GM19455 (cell line): Measurements from ENCODE around the gene TIGD6.

Experiments used
- ATAC-seq: cut with Tn5 transposase; IDR thresholded peaks from one replicate; pipeline ENCODE4 v1.9.1; 2021; ENCODE audit not compliant: unreplicated experiment

TIGD6 gene

DNA sequence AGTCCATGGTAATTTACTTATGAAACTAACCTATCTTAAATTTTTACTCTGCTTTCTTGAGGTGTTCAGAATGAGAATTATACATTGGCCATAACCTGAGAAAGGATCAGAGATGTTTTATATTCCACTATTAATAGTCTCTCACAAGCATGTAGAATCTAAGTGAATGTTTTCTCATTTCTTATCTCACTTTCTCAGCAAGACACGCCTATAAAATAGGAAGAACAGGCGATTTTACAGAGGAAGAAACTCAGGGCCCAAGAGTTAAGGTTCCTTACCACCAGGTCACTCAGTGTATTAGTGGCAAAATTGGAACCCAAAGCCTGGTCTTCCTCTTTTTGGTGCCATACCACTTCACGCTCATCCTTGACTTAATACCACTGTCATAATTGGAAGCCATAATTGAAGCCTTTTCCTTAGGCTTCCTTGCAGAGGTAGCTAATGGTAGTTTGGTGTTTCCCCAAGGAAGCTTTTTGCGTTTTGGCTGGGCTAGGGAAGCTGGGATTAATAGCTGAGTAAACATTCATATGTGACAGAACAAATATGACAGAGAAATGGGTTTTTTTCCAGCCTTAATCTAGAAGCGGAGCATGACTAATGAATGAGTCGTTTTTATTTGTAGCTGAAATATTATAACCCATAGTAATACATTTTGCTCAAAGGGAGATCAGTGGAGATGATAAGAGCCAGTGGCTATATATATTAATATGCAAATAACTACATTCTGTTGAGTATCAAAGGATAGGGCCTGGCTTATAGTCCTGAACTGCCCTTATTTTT lies 17.0 kb upstream of the TIGD6 start:
- no peak for ATAC-seq

DNA sequence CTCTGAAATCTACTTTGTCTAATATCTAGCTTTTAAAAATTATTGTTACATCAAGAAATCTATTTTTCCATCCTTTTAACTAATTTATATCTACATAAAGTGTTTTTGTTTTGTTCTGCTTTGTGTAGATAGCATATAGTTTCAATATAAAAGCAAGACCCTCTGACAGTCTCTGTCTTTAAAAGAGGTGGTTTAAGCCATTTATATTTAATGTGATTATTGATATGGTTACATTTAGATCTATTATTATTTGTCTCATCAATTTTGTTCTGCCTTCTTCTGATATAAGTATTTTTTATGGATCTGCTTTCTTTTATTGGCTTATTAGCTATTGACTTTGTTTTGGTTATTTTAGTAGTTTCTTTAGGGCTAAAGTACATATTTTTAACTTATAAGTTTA lies 16.1 kb upstream of the TIGD6 start:
- ATAC-seq = no peak

DNA sequence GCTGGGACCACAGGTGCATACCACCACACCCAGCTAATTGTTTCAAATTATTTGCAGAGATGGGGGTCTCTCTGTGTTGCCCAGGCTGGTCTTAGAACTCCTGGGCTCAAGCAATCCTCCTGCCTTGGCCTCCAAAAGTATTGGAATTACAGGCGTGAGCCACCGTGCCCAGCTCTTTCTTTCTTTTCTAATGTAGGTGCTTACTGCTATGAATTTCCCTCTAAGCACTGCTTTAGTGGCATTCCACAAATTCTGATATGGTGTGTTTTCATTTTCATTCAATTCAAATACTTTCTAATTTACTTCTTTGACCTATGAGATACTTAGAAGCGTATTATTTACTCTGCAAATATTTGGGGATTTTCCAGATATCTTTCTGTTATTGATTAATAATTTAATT lies 15.0 kb upstream of the TIGD6 start:
- no peak for ATAC-seq

DNA sequence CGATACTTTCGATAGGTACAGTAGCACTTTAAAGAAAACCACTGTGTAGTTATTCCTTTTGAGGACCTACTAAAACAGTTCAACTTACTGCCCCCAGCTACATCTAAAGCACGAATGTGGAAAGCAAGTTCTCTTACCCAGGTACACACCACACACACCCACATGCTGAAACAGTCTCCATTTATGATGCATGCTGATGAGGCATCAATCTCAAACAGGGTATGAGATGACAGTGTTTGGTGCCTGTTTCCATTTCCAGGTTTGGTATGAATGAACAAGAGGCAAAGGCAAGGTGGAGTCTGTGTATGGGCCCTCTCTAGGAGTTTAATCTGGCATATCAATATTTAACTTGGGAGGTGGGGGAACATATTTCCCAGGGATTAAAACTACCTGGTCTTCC lies 14.0 kb upstream of the TIGD6 start:
- no peak for ATAC-seq

DNA sequence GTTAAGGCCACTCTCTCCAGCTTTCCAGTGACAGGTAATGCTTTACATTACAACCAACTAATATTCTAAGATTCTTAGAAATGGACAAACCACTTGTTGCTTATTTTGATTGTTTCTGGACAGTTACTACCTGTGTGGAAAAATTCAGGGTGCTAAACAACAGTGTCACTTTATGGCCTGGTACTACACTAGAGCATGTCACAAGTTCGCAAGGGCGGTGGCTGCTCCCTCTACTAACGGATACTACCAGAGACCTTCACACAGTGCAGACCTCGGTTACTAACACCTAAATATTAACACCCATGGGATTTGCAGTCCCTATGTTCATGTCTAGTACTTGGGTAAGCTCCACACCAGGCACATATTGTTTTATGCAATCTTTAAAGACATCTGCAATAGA lies 13.5 kb upstream of the TIGD6 start:
- no peak for ATAC-seq

DNA sequence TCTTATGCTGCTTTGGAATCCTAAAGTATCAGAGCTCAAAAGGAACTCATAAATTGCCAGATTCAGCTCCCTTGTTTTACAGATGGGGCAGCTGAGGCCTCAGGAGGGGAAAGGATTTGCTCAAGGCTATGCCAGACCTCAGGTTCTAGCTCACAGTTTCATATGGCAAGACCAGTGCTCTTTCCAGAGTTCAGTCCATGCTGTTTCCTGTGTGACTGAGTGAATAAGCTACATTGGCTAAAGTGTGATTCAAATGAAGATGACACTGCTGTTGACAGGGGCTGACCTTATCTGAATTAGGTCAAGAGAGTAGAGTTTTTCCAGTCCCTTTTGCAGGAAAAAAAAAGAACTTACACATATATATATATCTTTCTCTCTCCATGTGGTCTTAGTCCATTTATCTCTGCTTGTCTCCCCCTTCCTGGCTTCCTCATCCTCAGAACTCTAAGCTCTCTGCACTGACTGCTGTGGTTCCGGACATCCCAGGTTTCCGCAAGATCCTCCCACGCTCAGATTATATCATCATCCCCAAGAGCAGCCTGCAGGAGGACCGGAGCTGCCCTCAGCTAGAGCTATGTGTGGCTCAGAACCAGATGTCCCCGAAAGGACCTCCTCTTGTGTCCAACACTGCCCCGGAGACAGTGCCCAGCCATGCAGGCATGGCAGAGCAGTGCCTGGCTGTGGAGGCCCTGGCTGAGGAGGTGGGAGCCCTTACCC lies 9.4 kb upstream of the TIGD6 start:
- ATAC-seq = no peak

DNA sequence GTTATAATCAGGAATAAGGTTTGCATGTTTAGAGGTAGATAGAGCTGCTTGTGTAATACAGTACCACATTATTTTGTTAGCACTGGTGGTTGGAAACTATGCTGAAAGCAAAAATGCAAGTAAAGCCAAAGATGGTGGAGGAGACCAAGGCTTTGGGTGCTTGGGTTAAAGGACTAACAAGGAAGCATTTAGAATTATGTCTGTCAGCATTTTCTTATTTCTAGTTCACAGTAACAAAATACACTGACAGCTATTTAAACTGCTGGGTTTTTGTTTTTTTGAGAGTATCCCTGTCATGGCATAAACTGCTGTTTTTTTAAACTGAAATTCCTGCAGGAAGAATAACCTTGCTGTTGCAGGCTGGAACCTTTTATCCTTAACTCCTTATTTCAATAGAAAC lies 6.6 kb upstream of the TIGD6 start:
- no peak for ATAC-seq

DNA sequence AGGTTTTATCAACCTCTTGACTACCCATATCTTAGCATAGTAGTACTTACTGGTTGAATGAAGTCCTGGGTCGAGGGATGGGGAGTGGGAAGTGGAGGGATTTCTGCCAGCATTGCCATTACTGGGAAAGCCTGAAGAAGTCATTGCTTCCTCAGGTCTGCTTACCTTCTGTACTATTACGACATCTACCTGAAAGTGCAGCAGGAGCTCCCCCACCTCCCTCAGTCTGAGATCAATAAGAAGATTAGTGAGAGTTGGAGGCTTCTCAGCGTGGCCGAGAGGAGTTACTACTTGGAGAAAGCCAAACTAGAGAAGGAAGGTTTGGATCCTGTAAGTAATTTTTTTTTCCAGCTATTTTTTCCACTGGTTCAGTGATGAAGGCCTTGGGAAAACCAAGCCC lies 5.9 kb upstream of the TIGD6 start:
- no peak for ATAC-seq

DNA sequence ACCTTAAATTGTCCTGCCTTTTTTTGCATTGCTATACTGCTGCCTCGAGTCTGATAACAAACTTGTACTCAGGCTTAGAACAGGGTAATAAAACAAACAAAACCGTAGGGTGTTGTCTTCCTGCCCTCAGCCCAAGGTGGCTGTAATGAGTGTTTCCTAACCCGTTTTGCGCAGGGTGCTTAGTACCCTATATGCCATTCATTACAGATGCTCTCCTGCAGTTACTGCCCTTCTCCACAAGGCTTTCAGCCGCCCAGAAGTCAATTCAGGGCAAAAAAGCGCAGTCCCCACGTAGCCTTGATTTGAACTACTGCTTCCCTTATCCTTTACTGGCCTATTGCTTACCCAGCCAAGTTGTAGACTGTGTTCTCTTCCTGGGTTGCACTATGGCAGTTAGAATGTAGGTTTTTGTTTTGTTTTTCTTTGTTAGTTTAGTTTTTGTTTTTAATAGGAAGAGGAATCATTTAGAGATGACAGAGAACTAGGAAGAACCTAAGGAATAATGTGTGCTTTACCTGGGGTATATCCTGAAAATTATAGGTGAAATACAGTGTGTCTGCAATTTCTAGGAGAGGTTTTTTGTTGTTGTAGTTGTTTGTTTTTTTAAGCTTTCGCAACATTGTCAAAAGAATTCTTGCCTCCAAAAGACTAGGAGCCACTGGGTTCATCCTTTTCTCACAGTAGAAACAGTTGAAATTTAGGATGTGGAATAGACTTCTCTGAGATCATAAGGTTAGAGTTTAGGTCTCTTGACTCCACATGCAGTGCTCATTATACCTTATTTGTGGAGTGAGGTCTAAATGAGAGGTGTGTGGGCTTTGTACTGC lies 1.4 kb upstream of the TIGD6 start:
- ATAC-seq = peak; percentile 47

DNA sequence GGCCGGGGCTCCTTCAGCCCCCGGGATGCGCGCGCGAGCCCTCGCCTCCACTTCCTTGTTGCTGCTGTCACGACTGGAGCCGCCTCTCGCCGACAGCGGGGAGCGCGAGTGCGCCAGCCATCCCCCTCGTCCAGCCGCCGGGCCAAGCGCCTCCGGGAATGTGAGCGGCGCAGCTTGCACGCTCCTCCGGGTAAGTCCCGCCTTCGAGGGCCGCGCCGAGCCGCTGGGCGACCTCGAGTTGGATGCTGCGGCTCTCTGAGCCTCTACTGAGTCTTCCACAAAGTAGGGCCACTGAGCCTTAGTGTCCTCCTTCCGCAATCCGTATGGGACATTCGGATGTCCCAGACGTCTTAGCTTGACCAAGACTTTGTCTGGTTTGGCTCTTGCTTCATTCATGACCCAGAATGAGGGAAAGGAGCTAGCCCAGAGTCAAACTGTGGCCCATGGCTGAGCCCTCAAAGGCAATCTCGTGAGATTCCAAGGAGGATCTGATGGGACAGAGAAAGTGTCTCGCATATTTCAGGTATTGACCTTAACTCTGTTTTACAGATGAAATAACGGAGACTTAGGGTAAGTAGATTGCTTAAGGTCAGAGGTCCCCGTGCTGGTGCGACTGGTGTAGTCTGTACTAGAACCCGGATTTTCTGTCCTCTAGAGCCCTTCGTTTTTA lies 671 bp upstream of the TIGD6 start:
- no peak for ATAC-seq

DNA sequence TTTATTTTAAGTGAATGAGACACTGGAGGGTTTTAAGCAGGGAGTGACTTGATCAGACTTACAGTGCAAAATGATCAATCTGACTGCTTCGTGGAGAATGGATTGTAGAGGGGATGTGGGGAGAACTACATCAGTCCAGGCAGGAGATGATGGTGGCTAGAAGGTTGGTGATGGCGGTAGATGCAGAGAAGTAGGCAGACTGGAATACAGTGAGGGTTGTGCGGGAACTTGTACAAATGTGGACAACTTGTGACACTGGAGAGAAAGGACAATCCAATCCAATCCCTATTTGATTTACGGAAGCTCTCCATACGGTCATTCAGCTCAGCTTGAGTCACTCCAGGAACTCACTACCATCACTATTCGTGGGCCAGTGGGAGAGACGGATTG lies 593 bp downstream of the TIGD6 start:
- ATAC-seq = no peak

DNA sequence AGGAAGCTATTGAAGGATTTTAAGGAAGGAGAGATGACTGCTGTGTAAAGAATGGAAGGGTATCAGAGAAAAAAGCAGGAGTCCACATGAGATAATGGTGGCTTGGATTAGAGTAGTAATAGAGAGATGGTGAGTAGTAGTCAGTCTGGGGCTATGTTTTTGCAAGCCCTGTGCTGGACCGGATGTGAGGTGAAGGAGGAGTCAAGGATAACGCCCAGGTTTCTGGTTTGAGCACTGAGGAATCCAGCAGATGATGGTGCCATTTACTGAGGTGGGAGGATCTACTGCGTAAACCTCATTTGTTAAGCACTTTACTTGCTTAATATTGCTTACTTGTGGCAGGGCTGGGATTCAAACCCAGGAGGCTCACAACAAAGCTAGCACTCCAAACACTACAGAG lies 1.1 kb downstream of the TIGD6 start:
- no peak for ATAC-seq

DNA sequence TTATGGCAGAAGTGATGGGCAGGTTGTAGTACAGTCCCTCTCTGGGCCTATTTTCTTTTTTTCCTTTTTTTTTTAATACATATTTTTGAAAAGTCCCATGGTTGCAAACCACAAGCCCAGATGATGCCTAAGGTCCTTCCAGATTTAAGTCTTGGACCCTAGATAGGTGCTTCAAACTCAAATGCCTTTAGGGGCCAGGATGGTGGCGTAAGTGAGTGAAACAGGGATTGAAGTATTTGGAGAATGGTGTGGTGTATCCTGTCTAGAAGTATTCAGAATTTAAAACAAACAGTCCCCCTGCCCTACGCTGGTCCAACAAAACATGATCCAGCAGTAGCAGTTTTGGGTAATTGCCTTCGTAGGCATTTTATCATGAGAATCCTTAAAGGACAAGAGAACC lies 2.2 kb downstream of the TIGD6 start:
- no peak for ATAC-seq

DNA sequence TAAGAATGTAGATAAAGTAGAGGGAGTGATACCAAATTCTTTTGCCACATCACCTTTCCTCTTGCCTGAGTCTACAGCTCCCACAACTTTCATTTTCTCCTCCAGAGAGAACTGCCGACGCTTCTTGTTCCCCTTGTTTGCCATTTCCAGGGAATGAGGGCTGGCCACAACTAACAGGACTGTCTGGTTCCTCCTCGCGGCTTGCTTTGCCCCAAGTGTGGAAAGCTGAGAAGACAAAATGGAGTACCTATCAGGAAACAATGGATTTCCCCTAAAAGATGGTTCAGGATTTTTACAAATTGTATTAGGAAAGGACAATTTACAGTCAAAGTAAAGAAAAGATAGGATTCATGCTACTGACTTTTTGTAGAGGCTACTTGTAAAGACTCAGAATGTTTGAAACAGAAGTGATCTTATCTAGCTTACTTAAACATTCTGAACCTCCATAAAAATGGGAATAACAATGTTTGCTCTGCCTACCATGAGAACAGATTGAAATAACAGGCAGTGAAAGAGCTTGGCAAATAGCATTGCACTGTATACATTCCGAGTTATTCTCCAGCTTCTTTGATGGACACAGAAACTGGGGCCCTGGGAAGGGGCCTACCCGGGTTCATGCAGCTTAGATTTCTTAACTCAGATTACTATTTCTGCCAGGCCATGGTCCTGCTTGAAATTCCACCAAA lies 4.1 kb downstream of the TIGD6 start:
- ATAC-seq = no peak

DNA sequence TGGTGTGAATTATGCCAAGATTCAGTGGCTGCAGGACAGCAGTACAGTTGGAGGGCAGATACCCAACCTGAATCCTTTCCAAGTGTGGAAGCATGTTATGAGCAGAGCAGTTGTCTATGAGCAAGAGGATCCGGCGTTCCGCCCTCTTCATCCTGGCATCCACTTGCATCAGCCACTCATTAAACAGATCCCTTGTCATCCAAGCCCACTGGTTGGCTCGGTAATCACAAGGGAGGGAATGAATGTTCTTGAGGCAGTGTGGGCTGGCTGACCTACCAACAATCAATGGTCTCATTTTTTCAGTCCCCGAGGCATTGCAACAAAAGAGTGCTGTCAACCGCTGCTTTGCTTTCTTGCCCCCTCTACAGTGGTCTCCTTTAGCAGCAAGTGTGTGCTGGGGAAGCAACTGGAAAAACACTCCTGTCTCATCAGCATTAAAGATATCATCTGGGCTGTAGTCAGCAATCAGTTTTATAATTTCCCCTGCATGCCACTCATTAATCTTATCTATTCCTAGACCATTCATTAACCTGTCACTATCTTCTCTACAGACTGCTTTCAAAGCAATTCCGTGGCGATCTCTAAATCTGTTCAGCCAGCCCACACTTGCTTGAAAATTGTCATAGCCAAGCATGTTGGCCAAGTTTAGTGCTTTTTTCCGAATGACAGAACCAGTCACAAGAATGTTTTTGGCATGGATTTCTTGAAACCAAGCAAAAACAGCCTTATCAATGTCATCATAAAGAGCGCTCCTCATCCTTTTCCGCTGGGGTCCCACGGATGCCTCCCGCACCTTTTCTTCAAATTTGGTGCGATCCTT lies 4.9 kb downstream of the TIGD6 start:
- ATAC-seq = no peak

DNA sequence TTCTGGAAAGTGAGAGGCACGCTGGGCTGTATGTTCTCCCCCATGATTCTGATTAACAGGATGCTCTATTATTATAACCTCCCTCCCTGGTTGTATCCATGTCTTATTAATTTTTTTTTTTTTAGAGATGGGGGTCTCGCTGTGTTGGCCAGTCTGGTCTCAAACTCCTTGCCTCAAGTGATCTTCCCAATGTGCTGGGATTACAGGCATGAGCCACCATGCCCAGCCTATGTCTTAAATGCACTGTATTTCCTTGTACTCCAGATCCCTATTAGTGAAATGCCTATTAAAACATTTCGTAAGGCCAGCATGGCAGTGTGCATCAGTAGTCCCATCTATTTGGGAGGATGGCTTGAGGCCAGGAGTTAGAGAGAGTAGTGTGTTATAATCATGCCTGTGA lies 7.0 kb downstream of the TIGD6 start:
- ATAC-seq = no peak

DNA sequence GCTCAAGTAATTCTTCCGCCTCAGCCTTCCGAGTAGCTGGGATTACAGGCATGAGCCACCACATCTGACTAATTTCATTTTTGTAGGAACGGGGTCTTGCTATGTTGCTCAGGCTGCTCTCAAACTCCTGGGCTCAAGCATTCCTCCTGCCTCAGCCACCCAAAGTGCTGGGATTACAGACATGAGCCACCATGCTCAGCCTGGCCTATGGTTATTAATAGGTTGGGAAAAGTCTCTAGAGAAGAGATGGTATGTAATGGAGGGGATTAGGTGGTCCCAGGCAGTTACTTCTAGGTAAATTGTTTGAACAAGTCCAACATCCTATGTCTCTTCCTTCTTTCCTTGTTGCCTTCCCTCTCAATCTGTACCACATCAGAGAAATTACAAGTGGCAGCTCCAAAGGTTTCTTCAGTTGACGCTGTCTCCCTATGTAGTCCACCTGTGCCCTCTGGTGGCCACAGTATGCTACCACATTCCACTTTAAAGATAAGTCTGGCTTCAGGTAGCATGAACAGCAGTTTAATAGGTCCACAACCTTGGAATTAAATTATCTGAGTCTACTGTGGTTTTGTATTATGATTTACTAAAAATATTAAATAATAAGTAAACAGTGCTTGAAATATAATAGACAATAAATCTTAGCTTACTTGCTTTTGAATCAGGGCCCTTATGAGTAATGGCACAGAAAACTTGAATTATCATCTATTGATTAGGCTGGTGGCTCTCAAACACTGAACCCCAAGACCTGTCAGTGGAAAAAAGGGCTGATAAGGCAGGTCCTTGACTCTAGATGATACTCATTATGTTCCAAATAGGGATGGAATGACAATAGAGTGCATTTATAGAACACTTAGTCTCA lies 9.7 kb downstream of the TIGD6 start:
- peak; percentile 90 for ATAC-seq

DNA sequence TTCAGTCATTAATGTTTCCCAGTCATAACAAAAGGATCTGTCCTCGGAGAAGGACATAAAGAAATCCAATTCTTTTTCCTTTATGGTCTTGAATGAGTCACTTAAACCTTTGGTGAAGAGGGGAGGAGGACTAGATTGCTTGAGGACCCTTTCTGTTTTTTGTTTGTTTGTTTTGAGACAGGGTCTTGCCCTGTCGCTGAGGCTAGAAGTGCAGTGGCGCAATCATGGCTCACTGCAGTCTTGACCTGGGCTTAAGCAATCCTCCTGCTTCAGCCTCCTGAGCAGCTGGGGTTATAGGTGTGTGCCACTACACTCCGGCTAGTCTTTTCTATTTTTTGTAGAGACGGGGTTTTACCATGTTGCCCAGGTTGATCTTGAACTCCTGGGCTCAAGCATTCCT lies 12.3 kb downstream of the TIGD6 start:
- no peak for ATAC-seq

DNA sequence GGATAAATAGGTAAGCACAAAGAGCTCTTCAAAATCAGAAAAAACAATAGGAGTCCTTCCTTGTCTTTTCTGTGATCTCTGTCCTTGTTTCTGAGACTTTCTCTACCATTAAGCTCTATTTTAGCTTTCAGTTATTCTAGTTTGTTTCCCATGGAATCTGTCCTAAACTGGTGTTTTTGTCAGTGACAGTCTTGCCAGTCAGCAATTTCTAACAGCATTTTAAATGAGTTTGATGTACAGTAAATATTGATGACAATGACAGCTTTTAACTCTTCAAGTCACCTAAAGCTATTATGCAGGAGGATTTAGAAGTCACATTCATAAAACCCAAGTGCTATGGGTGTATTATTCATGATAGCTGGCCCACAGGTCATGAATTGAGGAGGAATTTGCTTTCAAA lies 17.9 kb downstream of the TIGD6 start:
- no peak for ATAC-seq
